Body of pancreas (tissue), 4 donors: ENCODE results near the gene SEMA6B.

Experiments
- CTCF ChIP-seq, 7 experiments: fragments of 450-650 bp in 4 of 7; fragments of 200-600 bp in 3 of 7; sonication (generic) in 3 of 7; IDR thresholded peaks; one replicate each; pipeline ENCODE4 v1.5.1; 2016 to 2019; ENCODE audit warnings: antibody characterized with exemption in 7 of 7
- POLR2A ChIP-seq, 3 donors: fragments of 450-650 bp; IDR thresholded peaks; one replicate each; pipeline ENCODE4 v1.6.1; 2016; ENCODE audit warnings: antibody characterized with exemption in 3 of 3, mild to moderate bottlenecking in 2 of 3

GRCh38 chr19:4516199-4516938 is 43.1 kb downstream of the SEMA6B start:
- TF ChIP-seq CTCF (IDR thresholded peaks at IDR 0.05) (no peak), POLR2A (IDR thresholded peaks at IDR 0.05) (no peak)
